ENCODE data around the gene GPR31.
"Not testable (repeated sequence)": the region's sequence is repeated elsewhere in the genome, so short reads cannot be mapped to it uniquely, and the experiment has no call there.

DNA sequence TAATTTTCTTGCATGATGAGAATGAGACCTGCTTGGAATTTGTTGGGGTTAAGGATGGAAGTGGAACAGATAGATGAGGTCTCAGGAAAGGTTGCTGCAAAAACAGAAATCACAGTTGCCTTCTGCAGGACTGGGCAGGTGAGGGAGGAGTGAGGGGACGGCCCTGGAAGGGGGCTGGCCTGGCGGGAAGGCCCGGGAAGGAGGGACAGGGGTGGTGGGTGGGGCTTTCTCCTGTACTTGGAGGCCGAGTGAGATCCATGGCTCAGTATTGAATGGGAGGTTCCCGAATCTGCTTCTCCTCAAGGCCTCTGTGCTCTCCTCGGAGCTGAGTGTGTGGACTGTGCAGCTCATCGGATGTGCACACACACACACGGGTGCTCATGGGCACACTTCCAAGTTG lies 44.8 kb upstream of the GPR31 start:
- TF ChIP-seq, protein P1, sequence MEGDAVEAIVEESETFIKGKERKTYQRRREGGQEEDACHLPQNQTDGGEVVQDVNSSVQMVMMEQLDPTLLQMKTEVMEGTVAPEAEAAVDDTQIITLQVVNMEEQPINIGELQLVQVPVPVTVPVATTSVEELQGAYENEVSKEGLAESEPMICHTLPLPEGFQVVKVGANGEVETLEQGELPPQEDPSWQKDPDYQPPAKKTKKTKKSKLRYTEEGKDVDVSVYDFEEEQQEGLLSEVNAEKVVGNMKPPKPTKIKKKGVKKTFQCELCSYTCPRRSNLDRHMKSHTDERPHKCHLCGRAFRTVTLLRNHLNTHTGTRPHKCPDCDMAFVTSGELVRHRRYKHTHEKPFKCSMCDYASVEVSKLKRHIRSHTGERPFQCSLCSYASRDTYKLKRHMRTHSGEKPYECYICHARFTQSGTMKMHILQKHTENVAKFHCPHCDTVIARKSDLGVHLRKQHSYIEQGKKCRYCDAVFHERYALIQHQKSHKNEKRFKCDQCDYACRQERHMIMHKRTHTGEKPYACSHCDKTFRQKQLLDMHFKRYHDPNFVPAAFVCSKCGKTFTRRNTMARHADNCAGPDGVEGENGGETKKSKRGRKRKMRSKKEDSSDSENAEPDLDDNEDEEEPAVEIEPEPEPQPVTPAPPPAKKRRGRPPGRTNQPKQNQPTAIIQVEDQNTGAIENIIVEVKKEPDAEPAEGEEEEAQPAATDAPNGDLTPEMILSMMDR (IDR thresholded peaks at IDR 0.05; ENCODE audit: poor library complexity) = not testable (repeated sequence)
- not testable (repeated sequence) for TF ChIP-seq EZH2 (IDR thresholded peaks at IDR 0.05; ENCODE audit: borderline replicate concordance); EZH2phosphoT487 (IDR thresholded peaks at IDR 0.05; ENCODE audit: low read depth, severe bottlenecking, unreplicated experiment)
